A549 (cell line): ENCODE results near the gene POLR3H.

Source experiments
- EP300 ChIP-seq, 2 experiments: fragments of >200 bp; sonication (Bioruptor Twin); formaldehyde crosslinking; IDR thresholded peaks; 2 replicates in 1 of 2; 3 replicates in 1 of 2; pipeline ENCODE4 v1.6.1; 2016 to 2017
- HOXA7 ChIP-seq: fragments of 250-450 bp; sonication (Bioruptor Pico); IDR thresholded peaks from 2 replicates; pipeline ENCODE4 v1.5.0; 2020; ENCODE audit warnings: mild to moderate bottlenecking, moderate library complexity
- JUN ChIP-seq, 2 experiments: fragments of >200 bp; sonication (Bioruptor Twin); formaldehyde crosslinking; IDR thresholded peaks; 2 replicates in 1 of 2; 3 replicates in 1 of 2; pipeline ENCODE4 v1.6.1; 2016 to 2017
- POLR2A ChIP-seq: IDR thresholded peaks from 2 replicates; pipeline ENCODE4 v1.6.1; 2012; ENCODE audit warnings: mild to moderate bottlenecking, low read length
- RFX5 ChIP-seq: fragments of 450-650 bp; IDR thresholded peaks from 2 replicates; pipeline ENCODE4 v1.7.1; 2014; ENCODE audit warnings: antibody characterized with exemption, mild to moderate bottlenecking, moderate library complexity
- SMC3 ChIP-seq: fragments of >200 bp; sonication (Bioruptor Twin); formaldehyde crosslinking; IDR thresholded peaks from 3 replicates; pipeline ENCODE4 v1.6.1; 2018; ENCODE audit warnings: inconsistent platforms
- TF ChIP-seq, protein P1 (sequence below): fragments of >200 bp; sonication (Bioruptor Twin); formaldehyde crosslinking; IDR thresholded peaks from 3 replicates; pipeline ENCODE4 v1.5.1; 2016
- TF ChIP-seq, protein P2 (sequence below): fragments of 200-600 bp; sonication (generic); IDR thresholded peaks from 2 replicates; pipeline ENCODE4 v1.6.1; 2016; ENCODE audit warnings: antibody characterized with exemption, mild to moderate bottlenecking, moderate library complexity
- TF ChIP-seq, protein P3 (sequence below): IDR thresholded peaks from 2 replicates; pipeline ENCODE4 v1.6.1; 2012
- TF ChIP-seq, protein P4 (sequence below): fragments of 450-650 bp; IDR thresholded peaks from 2 replicates; pipeline ENCODE4 v1.6.1; 2014; ENCODE audit warnings: antibody characterized with exemption
- TF ChIP-seq, protein P5 (sequence below): IDR thresholded peaks from 2 replicates; pipeline ENCODE4 v1.6.1; 2012
- TF ChIP-seq, protein P6 (sequence below): fragments of 150-350 bp; IDR thresholded peaks from 2 replicates; pipeline ENCODE4 v1.6.1; 2014; ENCODE audit warnings: low read depth, mild to moderate bottlenecking, low read length

DNA sequence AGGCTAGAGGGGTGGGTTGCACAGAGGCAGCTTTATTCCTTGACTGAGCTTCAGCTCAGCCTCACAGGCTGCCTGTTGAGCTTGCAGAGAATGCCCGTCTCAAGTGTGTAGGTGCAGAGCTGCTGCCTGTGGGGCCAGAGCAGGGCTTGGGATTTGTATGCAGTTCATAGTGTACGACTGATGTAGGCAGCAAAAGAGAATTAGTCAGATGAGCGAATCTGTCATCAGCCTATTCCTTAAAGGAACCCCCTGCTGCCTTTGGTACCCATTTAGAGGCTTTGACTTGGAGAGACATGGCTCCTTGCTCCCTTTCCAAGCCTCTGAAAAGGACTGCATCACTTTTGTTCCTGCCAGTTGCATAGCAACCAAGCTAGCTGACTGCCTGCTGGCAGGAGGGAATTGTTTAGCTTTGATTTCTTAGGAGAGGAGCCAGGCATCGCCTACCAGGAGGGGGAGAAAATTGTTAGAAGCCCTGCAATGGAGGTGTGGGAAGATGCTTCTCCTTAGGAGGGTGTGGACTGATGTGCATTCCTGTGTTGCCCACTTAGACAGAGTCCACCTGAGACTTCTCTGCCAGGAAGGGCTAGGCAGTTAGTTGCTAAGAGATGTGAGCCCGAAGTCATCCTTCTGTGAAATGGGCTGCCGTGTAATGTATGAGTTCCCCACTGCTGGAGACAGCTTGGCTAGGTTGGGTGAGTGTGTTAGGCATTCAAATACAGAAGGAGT is 64.4 kb downstream of the POLR3H start:
- TF ChIP-seq, protein P1, sequence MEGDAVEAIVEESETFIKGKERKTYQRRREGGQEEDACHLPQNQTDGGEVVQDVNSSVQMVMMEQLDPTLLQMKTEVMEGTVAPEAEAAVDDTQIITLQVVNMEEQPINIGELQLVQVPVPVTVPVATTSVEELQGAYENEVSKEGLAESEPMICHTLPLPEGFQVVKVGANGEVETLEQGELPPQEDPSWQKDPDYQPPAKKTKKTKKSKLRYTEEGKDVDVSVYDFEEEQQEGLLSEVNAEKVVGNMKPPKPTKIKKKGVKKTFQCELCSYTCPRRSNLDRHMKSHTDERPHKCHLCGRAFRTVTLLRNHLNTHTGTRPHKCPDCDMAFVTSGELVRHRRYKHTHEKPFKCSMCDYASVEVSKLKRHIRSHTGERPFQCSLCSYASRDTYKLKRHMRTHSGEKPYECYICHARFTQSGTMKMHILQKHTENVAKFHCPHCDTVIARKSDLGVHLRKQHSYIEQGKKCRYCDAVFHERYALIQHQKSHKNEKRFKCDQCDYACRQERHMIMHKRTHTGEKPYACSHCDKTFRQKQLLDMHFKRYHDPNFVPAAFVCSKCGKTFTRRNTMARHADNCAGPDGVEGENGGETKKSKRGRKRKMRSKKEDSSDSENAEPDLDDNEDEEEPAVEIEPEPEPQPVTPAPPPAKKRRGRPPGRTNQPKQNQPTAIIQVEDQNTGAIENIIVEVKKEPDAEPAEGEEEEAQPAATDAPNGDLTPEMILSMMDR = no peak
- TF ChIP-seq POLR2A = no peak
- TF ChIP-seq HOXA7 (CRISPR knock-in tag) = no peak
- TF ChIP-seq RFX5 = no peak
- no peak for TF ChIP-seq JUN (IDR thresholded peaks at IDR 0.05)
- TF ChIP-seq, protein P2, sequence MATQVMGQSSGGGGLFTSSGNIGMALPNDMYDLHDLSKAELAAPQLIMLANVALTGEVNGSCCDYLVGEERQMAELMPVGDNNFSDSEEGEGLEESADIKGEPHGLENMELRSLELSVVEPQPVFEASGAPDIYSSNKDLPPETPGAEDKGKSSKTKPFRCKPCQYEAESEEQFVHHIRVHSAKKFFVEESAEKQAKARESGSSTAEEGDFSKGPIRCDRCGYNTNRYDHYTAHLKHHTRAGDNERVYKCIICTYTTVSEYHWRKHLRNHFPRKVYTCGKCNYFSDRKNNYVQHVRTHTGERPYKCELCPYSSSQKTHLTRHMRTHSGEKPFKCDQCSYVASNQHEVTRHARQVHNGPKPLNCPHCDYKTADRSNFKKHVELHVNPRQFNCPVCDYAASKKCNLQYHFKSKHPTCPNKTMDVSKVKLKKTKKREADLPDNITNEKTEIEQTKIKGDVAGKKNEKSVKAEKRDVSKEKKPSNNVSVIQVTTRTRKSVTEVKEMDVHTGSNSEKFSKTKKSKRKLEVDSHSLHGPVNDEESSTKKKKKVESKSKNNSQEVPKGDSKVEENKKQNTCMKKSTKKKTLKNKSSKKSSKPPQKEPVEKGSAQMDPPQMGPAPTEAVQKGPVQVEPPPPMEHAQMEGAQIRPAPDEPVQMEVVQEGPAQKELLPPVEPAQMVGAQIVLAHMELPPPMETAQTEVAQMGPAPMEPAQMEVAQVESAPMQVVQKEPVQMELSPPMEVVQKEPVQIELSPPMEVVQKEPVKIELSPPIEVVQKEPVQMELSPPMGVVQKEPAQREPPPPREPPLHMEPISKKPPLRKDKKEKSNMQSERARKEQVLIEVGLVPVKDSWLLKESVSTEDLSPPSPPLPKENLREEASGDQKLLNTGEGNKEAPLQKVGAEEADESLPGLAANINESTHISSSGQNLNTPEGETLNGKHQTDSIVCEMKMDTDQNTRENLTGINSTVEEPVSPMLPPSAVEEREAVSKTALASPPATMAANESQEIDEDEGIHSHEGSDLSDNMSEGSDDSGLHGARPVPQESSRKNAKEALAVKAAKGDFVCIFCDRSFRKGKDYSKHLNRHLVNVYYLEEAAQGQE = no peak
- TF ChIP-seq, protein P3, sequence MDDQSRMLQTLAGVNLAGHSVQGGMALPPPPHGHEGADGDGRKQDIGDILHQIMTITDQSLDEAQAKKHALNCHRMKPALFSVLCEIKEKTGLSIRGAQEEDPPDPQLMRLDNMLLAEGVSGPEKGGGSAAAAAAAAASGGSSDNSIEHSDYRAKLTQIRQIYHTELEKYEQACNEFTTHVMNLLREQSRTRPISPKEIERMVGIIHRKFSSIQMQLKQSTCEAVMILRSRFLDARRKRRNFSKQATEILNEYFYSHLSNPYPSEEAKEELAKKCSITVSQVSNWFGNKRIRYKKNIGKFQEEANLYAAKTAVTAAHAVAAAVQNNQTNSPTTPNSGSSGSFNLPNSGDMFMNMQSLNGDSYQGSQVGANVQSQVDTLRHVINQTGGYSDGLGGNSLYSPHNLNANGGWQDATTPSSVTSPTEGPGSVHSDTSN = no peak
- no peak for TF ChIP-seq SMC3
- TF ChIP-seq, protein P4, sequence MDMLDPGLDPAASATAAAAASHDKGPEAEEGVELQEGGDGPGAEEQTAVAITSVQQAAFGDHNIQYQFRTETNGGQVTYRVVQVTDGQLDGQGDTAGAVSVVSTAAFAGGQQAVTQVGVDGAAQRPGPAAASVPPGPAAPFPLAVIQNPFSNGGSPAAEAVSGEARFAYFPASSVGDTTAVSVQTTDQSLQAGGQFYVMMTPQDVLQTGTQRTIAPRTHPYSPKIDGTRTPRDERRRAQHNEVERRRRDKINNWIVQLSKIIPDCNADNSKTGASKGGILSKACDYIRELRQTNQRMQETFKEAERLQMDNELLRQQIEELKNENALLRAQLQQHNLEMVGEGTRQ = no peak
- TF ChIP-seq, protein P5, sequence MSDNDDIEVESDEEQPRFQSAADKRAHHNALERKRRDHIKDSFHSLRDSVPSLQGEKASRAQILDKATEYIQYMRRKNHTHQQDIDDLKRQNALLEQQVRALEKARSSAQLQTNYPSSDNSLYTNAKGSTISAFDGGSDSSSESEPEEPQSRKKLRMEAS = no peak
- no peak for TF ChIP-seq EP300 (IDR thresholded peaks at IDR 0.05)
- TF ChIP-seq, protein P6, sequence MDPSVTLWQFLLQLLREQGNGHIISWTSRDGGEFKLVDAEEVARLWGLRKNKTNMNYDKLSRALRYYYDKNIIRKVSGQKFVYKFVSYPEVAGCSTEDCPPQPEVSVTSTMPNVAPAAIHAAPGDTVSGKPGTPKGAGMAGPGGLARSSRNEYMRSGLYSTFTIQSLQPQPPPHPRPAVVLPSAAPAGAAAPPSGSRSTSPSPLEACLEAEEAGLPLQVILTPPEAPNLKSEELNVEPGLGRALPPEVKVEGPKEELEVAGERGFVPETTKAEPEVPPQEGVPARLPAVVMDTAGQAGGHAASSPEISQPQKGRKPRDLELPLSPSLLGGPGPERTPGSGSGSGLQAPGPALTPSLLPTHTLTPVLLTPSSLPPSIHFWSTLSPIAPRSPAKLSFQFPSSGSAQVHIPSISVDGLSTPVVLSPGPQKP = no peak
